ENCODE results near the gene TSPYL4.

The TSPYL4 gene

GRCh38 chr6:116282698-116283097, 28.8 kb upstream of the TSPYL4 start:
- DNase-seq (ENCODE audit: low read depth): peak; percentile 37
- TF ChIP-seq CTCF (conservative IDR thresholded peaks at IDR 0.05; ENCODE audit: low read length): no peak
- H3K4me3 ChIP-seq (ENCODE audit: low read length): no peak overlapping the region

- DNase-seq (ENCODE audit: low read depth): no peak
- TF ChIP-seq CTCF (conservative IDR thresholded peaks at IDR 0.05; ENCODE audit: low read length): no peak
- no peak overlapping the region; the same call in 1 of the 2 replicates for H3K4me3 ChIP-seq (ENCODE audit: low read length)
Observed at GRCh38 chr6:116280933-116281316, 27.1 kb upstream of the TSPYL4 start.

GRCh38 chr6:116280161-116280932, 26.5 kb upstream of the TSPYL4 start:
- no peak for TF ChIP-seq CTCF (conservative IDR thresholded peaks at IDR 0.05; ENCODE audit: low read length)
- H3K4me3 ChIP-seq (ENCODE audit: low read length): peak overlapping the region; percentile 87
- DNase-seq (ENCODE audit: low read depth): peak; percentile 16

GRCh38 chr6:116279232-116280160, 25.6 kb upstream of the TSPYL4 start, which contains the start of gene TSPYL1:
Gene TSPYL1 (minus strand): TSS chr6:116279930. CDS start chr6:116279830, 100 bp downstream.
- H3K4me3 ChIP-seq (ENCODE audit: low read length): peak within 1 kb of the TSS; percentile 87
- TF ChIP-seq CTCF (conservative IDR thresholded peaks at IDR 0.05; ENCODE audit: low read length): 0 out of 2 replicates have a peak, but pooled peaks have one; percentile 15
- peak; percentile 96 for DNase-seq (ENCODE audit: low read depth)

- no peak for DNase-seq (ENCODE audit: low read depth)
- H3K4me3 ChIP-seq (ENCODE audit: low read length): peak overlapping the region; percentile 87
- TF ChIP-seq CTCF (conservative IDR thresholded peaks at IDR 0.05; ENCODE audit: low read length): no peak
Observed at GRCh38 chr6:116278854-116279231, 25.0 kb upstream of the TSPYL4 start.

GRCh38 chr6:116278481-116278829, 24.6 kb upstream of the TSPYL4 start:
- peak overlapping the region; percentile 87 for H3K4me3 ChIP-seq (ENCODE audit: low read length)
- TF ChIP-seq CTCF (conservative IDR thresholded peaks at IDR 0.05; ENCODE audit: low read length): no peak
- no peak for DNase-seq (ENCODE audit: low read depth)
